Neural cell (in vitro differentiated cells): ENCODE results near the gene CAMSAP2.

Experiments used
- CTCF ChIP-seq: fragments of 450-650 bp; IDR thresholded peaks from 2 replicates; pipeline ENCODE4 v1.5.1; 2014; ENCODE audit warnings: antibody characterized with exemption, mild to moderate bottlenecking, moderate library complexity; ENCODE audit not compliant: poor library complexity, severe bottlenecking
- EP300 ChIP-seq: fragments of 450-650 bp; conservative IDR thresholded peaks from 2 replicates; pipeline ENCODE4 v1.6.1; 2014; ENCODE audit warnings: antibody characterized with exemption, mild to moderate bottlenecking, moderate library complexity; ENCODE audit not compliant: poor library complexity, severe bottlenecking
- EZH2 ChIP-seq: fragments of 200-600, 300-800 bp; shearing (Covaris generic), sonication (generic); IDR thresholded peaks from 2 replicates; pipeline ENCODE4 v1.6.1; 2014; ENCODE audit warnings: antibody characterized with exemption, low read length, borderline replicate concordance, mild to moderate bottlenecking; ENCODE audit not compliant: insufficient read depth, poor library complexity, severe bottlenecking
- POLR2AphosphoS5 ChIP-seq: IDR thresholded peaks from 2 replicates; pipeline ENCODE4 v1.6.1; 2012
- RAD21 ChIP-seq: fragments of 450-650 bp; conservative IDR thresholded peaks from 2 replicates; pipeline ENCODE4 v1.6.1; 2014; ENCODE audit warnings: antibody characterized with exemption, mild to moderate bottlenecking, moderate library complexity
- REST ChIP-seq: IDR thresholded peaks from 2 replicates; pipeline ENCODE4 v1.6.1; 2012; ENCODE audit warnings: borderline replicate concordance

GRCh38 chr1:200905411-200906052, 166.8 kb downstream of the CAMSAP2 start:
- TF ChIP-seq RAD21 (no peak), CTCF (no peak), POLR2AphosphoS5 (no peak), EZH2 (no peak), REST (no peak), EP300 (no peak)
